Activated CD8-positive, alpha-beta memory T cell treated with anti-CD3 and anti-CD28 coated beads for 48 hours (primary cell): Measurements from ENCODE around the gene COX7A2.

Experiments
- DNase-seq, 3 experiments: peaks; one replicate each; pipeline ENCODE4 v3.0.0-alpha.2; 2020; ENCODE audit warnings: low read depth in 2 of 3, low spot score in 2 of 3

Gene COX7A2

GRCh38 chr6:75268121-75268987 is 24.8 kb upstream of the COX7A2 start:
- no peak for DNase-seq

- no peak for DNase-seq
These were observed 23.9 kb upstream of the COX7A2 start for GRCh38 chr6:75267461-75267860.

- no peak for DNase-seq
These were observed 23.2 kb upstream of the COX7A2 start for GRCh38 chr6:75266716-75267291.

GRCh38 chr6:75263401-75263750 is 19.8 kb upstream of the COX7A2 start:
- no peak for DNase-seq

- DNase-seq = no peak
These were observed 19.3 kb upstream of the COX7A2 start for GRCh38 chr6:75262716-75263400.

- DNase-seq = no peak
These were observed 17.7 kb upstream of the COX7A2 start for GRCh38 chr6:75261299-75261698.

GRCh38 chr6:75257343-75258087 is 13.9 kb upstream of the COX7A2 start:
- no peak for DNase-seq

GRCh38 chr6:75250552-75250951 is 7.0 kb upstream of the COX7A2 start:
- DNase-seq = no peak

GRCh38 chr6:75249837-75250236 is 6.2 kb upstream of the COX7A2 start:
- DNase-seq = no peak

- DNase-seq = no peak
These were observed 2.8 kb upstream of the COX7A2 start for GRCh38 chr6:75246386-75246785.

GRCh38 chr6:75244063-75244584 is 523 bp upstream of the COX7A2 start:
- no peak for DNase-seq

- no peak for DNase-seq
These were observed 7.0 kb downstream of the COX7A2 start for GRCh38 chr6:75236630-75237029.

- DNase-seq = no peak
These were observed 8.3 kb downstream of the COX7A2 start for GRCh38 chr6:75235271-75235670.

- DNase-seq = no peak
These were observed 9.3 kb downstream of the COX7A2 start for GRCh38 chr6:75234126-75234865.

- DNase-seq = no peak
These were observed 10.4 kb downstream of the COX7A2 start for GRCh38 chr6:75233092-75233615.

GRCh38 chr6:75230484-75231325 is 12.9 kb downstream of the COX7A2 start:
- no peak for DNase-seq

GRCh38 chr6:75224303-75224926 is 19.2 kb downstream of the COX7A2 start:
- DNase-seq = no peak

GRCh38 chr6:75223428-75223827 is 20.2 kb downstream of the COX7A2 start:
- DNase-seq = no peak

- DNase-seq = no peak
These were observed 21.3 kb downstream of the COX7A2 start for GRCh38 chr6:75222261-75222660.
